Measurements from ENCODE around the gene RPS6KA3. TPM values are rescaled to one million over a fixed set of nuclear protein-coding genes. Genes with fewer than 3 reads are reported as not detected.

RPS6KA3 gene
- polyA plus RNA-seq, 1 donor (not counting 4 experiments of a cell fraction or from before 2014, with no cell fraction given) = 32.1 TPM

- Histone ChIP-seq H3K4me1 (ENCODE audit: control insufficient read depth, extremely low read depth, insufficient read depth, low read length) (no peaks in the 10 kb centered on the region), H3K27ac (ENCODE audit: control insufficient read depth, insufficient read depth, low read length) (no peak overlapping the region), H3K79me2 (ENCODE audit: control insufficient read depth, insufficient read depth, low read length) (no peaks in the 10 kb centered on the region), H3K9ac (ENCODE audit: control insufficient read depth, extremely low read depth, insufficient read depth, low read length) (no peak overlapping the region), H4K20me1 (ENCODE audit: control insufficient read depth, extremely low read depth, insufficient read depth, low read length) (no peaks in the 10 kb centered on the region), H2AFZ (ENCODE audit: control insufficient read depth, low read length) (no peak overlapping the region), H3K9me3 (ENCODE audit: control insufficient read depth, low read depth, low read length) (no peaks in the 10 kb centered on the region), H3K36me3 (ENCODE audit: control insufficient read depth in 2 of 2, extremely low read depth in 1 of 2, insufficient read depth in 2 of 2, low read length in 2 of 2) (peaks cover 0 to 3% of the 10 kb centered on the region in 2 experiments), H3K9me1 (ENCODE audit: control insufficient read depth, extremely low read depth, insufficient read depth, low read length) (no peaks in the 10 kb centered on the region), H3K4me2 (ENCODE audit: control insufficient read depth, extremely low read depth, insufficient read depth, low read depth, low read length) (no peak overlapping the region), H3K27me3 (ENCODE audit: control insufficient read depth, extremely low read depth, insufficient read depth, low read length) (no peaks in the 10 kb centered on the region), H3K4me3 (ENCODE audit: control insufficient read depth in 2 of 3, extremely low read depth in 1 of 3, insufficient read depth in 2 of 3, low read depth in 1 of 3, low read length in 3 of 3) (no peak overlapping the region)
- TF ChIP-seq CTCF (optimal IDR thresholded peaks at IDR 0.05 in 1 of 3, IDR thresholded peaks at IDR 0.05 in 1 of 3, conservative IDR thresholded peaks at IDR 0.05 in 1 of 3; ENCODE audit: extremely low read depth in 1 of 3, insufficient read depth in 2 of 3, low read length in 3 of 3) (no peak), EZH2 (IDR thresholded peaks at IDR 0.05; ENCODE audit: low read length) (no peak)
- dilution Hi-C loops (cut with MboI; ENCODE audit: extremely low pct_ligation_motif_present, low sequenced_read_pairs) = no loop called here
- DNase-seq (ENCODE audit: low read depth, low spot score) (no peak), FAIRE-seq (no peak)
These were observed 36.3 kb downstream of the RPS6KA3 start for GRCh38 chrX:20230406-20230805.

GRCh38 chrX:20229155-20229554, 37.6 kb downstream of the RPS6KA3 start:
- dilution Hi-C loops (cut with MboI; ENCODE audit: extremely low pct_ligation_motif_present, low sequenced_read_pairs) = no loop called here

More at GRCh38 chrX:20229155-20229554, 37.6 kb downstream of the RPS6KA3 start:
- Histone ChIP-seq H3K4me1 (ENCODE audit: control insufficient read depth, extremely low read depth, insufficient read depth, low read length) (no peaks in the 10 kb centered on the region), H3K4me3 (ENCODE audit: control insufficient read depth in 2 of 3, extremely low read depth in 1 of 3, insufficient read depth in 2 of 3, low read depth in 1 of 3, low read length in 3 of 3) (no peak overlapping the region), H3K27ac (ENCODE audit: control insufficient read depth, insufficient read depth, low read length) (no peak overlapping the region), H3K4me2 (ENCODE audit: control insufficient read depth, extremely low read depth, insufficient read depth, low read depth, low read length) (no peak overlapping the region), H3K9me1 (ENCODE audit: control insufficient read depth, extremely low read depth, insufficient read depth, low read length) (no peaks in the 10 kb centered on the region), H3K27me3 (ENCODE audit: control insufficient read depth, extremely low read depth, insufficient read depth, low read length) (no peaks in the 10 kb centered on the region), H3K36me3 (ENCODE audit: control insufficient read depth in 2 of 2, extremely low read depth in 1 of 2, insufficient read depth in 2 of 2, low read length in 2 of 2) (peaks cover 0 to 3% of the 10 kb centered on the region in 2 experiments), H3K9me3 (ENCODE audit: control insufficient read depth, low read depth, low read length) (no peaks in the 10 kb centered on the region), H3K9ac (ENCODE audit: control insufficient read depth, extremely low read depth, insufficient read depth, low read length) (no peak overlapping the region), H3K79me2 (ENCODE audit: control insufficient read depth, insufficient read depth, low read length) (no peaks in the 10 kb centered on the region), H2AFZ (ENCODE audit: control insufficient read depth, low read length) (no peak overlapping the region), H4K20me1 (ENCODE audit: control insufficient read depth, extremely low read depth, insufficient read depth, low read length) (no peaks in the 10 kb centered on the region)
- TF ChIP-seq EZH2 (IDR thresholded peaks at IDR 0.05; ENCODE audit: low read length) = no peak
- TF ChIP-seq CTCF (optimal IDR thresholded peaks at IDR 0.05 in 1 of 3, IDR thresholded peaks at IDR 0.05 in 1 of 3, conservative IDR thresholded peaks at IDR 0.05 in 1 of 3; ENCODE audit: extremely low read depth in 1 of 3, insufficient read depth in 2 of 3, low read length in 3 of 3) = no peak
- FAIRE-seq (no peak), DNase-seq (ENCODE audit: low read depth, low spot score) (no peak)

Measured in keratinocyte (primary cell).